ENCODE measurements around the gene SYNE1.

SYNE1 gene

GRCh38 chr6:152136449-152136825 lies 500.7 kb downstream of the SYNE1 start:
- no peak for TF ChIP-seq CTCF (IDR thresholded peaks at IDR 0.05; ENCODE audit: low read depth, low read length)
- in situ Hi-C loops (cut with HindIII; ENCODE audit: low sequenced_read_pairs) = no loop called here
- no peak for DNase-seq (ENCODE audit: low read depth, low spot score)
- H3K4me3 ChIP-seq (ENCODE audit: low read depth, low read length) = no peak overlapping the region

GRCh38 chr6:152135755-152136448 lies 501.3 kb downstream of the SYNE1 start:
- TF ChIP-seq CTCF (IDR thresholded peaks at IDR 0.05; ENCODE audit: low read depth, low read length) = no peak
- in situ Hi-C loops (cut with HindIII; ENCODE audit: low sequenced_read_pairs) = no loop called here
- no peak overlapping the region for H3K4me3 ChIP-seq (ENCODE audit: low read depth, low read length)
- DNase-seq (ENCODE audit: low read depth, low spot score) = no peak

GRCh38 chr6:152130441-152130840 lies 506.7 kb downstream of the SYNE1 start:
- in situ Hi-C loops (cut with HindIII; ENCODE audit: low sequenced_read_pairs) = no loop called here
- H3K4me3 ChIP-seq (ENCODE audit: low read depth, low read length) = no peak overlapping the region
- no peak for DNase-seq (ENCODE audit: low read depth, low spot score)
- no peak for TF ChIP-seq CTCF (IDR thresholded peaks at IDR 0.05; ENCODE audit: low read depth, low read length)

GRCh38 chr6:152129691-152130151 lies 507.4 kb downstream of the SYNE1 start:
- TF ChIP-seq CTCF (IDR thresholded peaks at IDR 0.05; ENCODE audit: low read depth, low read length) = no peak
- H3K4me3 ChIP-seq (ENCODE audit: low read depth, low read length) = no peak overlapping the region
- peak; percentile 22 for DNase-seq (ENCODE audit: low read depth, low spot score)
- in situ Hi-C loops (cut with HindIII; ENCODE audit: low sequenced_read_pairs) = no loop called here

- no peak for TF ChIP-seq CTCF (IDR thresholded peaks at IDR 0.05; ENCODE audit: low read depth, low read length)
- DNase-seq (ENCODE audit: low read depth, low spot score) = no peak
- in situ Hi-C loops (cut with HindIII; ENCODE audit: low sequenced_read_pairs) = no loop called here
- H3K4me3 ChIP-seq (ENCODE audit: low read depth, low read length) = no peak overlapping the region
These were observed 509.6 kb downstream of the SYNE1 start for GRCh38 chr6:152127432-152128165.

GRCh38 chr6:152124429-152125074 lies 512.6 kb downstream of the SYNE1 start:
- in situ Hi-C loops (cut with HindIII; ENCODE audit: low sequenced_read_pairs) = no loop called here
- peak; percentile 76 for TF ChIP-seq CTCF (IDR thresholded peaks at IDR 0.05; ENCODE audit: low read depth, low read length)
- H3K4me3 ChIP-seq (ENCODE audit: low read depth, low read length) = no peak overlapping the region
- peak; percentile 76 for DNase-seq (ENCODE audit: low read depth, low spot score)

All from astrocyte of the spinal cord (primary cell).